IMR-90 (cell line): ENCODE measurements around the gene CHORDC1. TPM values are rescaled to one million over a fixed set of nuclear protein-coding genes. Genes with fewer than 3 reads are reported as not detected.

Source experiments
- ATAC-seq: fragments of 200-7000 bp; cut with Tn5 transposase; 2 replicates; pipeline ENCODE4 v1.9.1; 2020; ENCODE audit warnings: low read depth, mild to moderate bottlenecking, moderate library complexity
- BruUV-seq: library from RNA; stranded (reverse); fragments of 400-500 nt; replicated peaks from 2 replicates; lab custom pipeline; 2021; lab: Mats Ljungman, UMichigan
- CTCF ChIA-PET: fragments of 300-600 bp; formaldehyde crosslinking; extraction: SDS; loops from one replicate; lab custom pipeline; 2021; ENCODE audit warnings: antibody characterized with exemption; lab: Yijun Ruan, JAX
- POLR2A ChIA-PET: fragments of 300-600 bp; sonication (Branson Sonifier 250); formaldehyde crosslinking; loops from one replicate; lab custom pipeline; 2022; ENCODE audit warnings: antibody characterized with exemption; ENCODE audit not compliant: unreplicated experiment; lab: Charles Lee
- DNase-seq: peaks from one replicate; pipeline ENCODE4 v3.0.0; 2013
- H2AFZ ChIP-seq: replicated peaks from 2 replicates; pipeline ENCODE3; 2013; ENCODE audit warnings: low read length, mild to moderate bottlenecking; ENCODE audit not compliant: poor library complexity
- H2AK5ac ChIP-seq: 2 replicates; pipeline ENCODE4 v1.6.1; 2013; ENCODE audit warnings: low read depth, low read length, inconsistent platforms
- H2AK9ac ChIP-seq: replicated peaks from 2 replicates; pipeline ENCODE3; 2013; ENCODE audit warnings: mild to moderate bottlenecking, low read depth, low read length, moderate library complexity; ENCODE audit not compliant: poor library complexity
- H2BK120ac ChIP-seq: 2 replicates; pipeline ENCODE4 v1.6.1; 2013; ENCODE audit warnings: low read depth, low read length, inconsistent platforms
- H2BK15ac ChIP-seq: 3 replicates; pipeline ENCODE4 v1.6.1; 2013; ENCODE audit warnings: low read depth, low read length, inconsistent platforms
- H2BK20ac ChIP-seq: 2 replicates; pipeline ENCODE4 v1.6.1; 2013; ENCODE audit warnings: low read depth, mild to moderate bottlenecking, inconsistent platforms, low read length, moderate library complexity
- H2BK5ac ChIP-seq: 2 replicates; pipeline ENCODE4 v1.6.1; 2013; ENCODE audit warnings: mild to moderate bottlenecking, low read depth, low read length, inconsistent platforms; ENCODE audit not compliant: poor library complexity, severe bottlenecking
- H3K14ac ChIP-seq: replicated peaks from 2 replicates; pipeline ENCODE4 v1.6.1; 2013; ENCODE audit warnings: low read depth, low read length, inconsistent platforms
- H3K18ac ChIP-seq: 2 replicates; pipeline ENCODE4 v1.6.1; 2013; ENCODE audit warnings: low read depth, low read length, control low read depth
- H3K23ac ChIP-seq: 2 replicates; pipeline ENCODE4 v1.6.1; 2013; ENCODE audit warnings: low read depth, low read length, inconsistent platforms
- H3K27ac ChIP-seq: 2 replicates; pipeline ENCODE4 v1.5.1; 2013; ENCODE audit warnings: mild to moderate bottlenecking, control low read depth, low read length; ENCODE audit not compliant: insufficient read depth
- H3K27me3 ChIP-seq: 2 replicates; pipeline ENCODE4 v1.6.1; 2013; ENCODE audit warnings: low read length; ENCODE audit not compliant: control insufficient read depth, insufficient read depth
- H3K36me3 ChIP-seq: 2 replicates; pipeline ENCODE4 v1.6.1; 2013; ENCODE audit warnings: low read length, mixed read lengths; ENCODE audit not compliant: control insufficient read depth, insufficient read depth
- H3K4ac ChIP-seq: 2 replicates; pipeline ENCODE4 v1.6.1; 2013; ENCODE audit warnings: low read depth, low read length, inconsistent platforms
- H3K4me1 ChIP-seq: 2 replicates; pipeline ENCODE4 v1.6.1; 2013; ENCODE audit warnings: low read length, mixed read lengths; ENCODE audit not compliant: control insufficient read depth, insufficient read depth
- H3K4me2 ChIP-seq: 2 replicates; pipeline ENCODE4 v1.6.1; 2013; ENCODE audit warnings: low read depth, mild to moderate bottlenecking, control low read depth, low read length, moderate library complexity
- H3K4me3 ChIP-seq: 2 replicates; pipeline ENCODE4 v1.5.1; 2013; ENCODE audit warnings: low read depth, mild to moderate bottlenecking, control low read depth, low read length, moderate library complexity; ENCODE audit not compliant: insufficient read depth
- H3K56ac ChIP-seq: 2 replicates; pipeline ENCODE4 v1.6.1; 2013; ENCODE audit warnings: low read length, inconsistent platforms; ENCODE audit not compliant: insufficient read depth; ENCODE audit errors: extremely low read depth
- H3K79me1 ChIP-seq, 2 experiments: 2 replicates each; pipeline ENCODE4 v1.6.1; 2013; ENCODE audit warnings: low read length in 2 of 2, inconsistent platforms in 1 of 2, low read depth in 1 of 2
- H3K9ac ChIP-seq: 2 replicates; pipeline ENCODE4 v1.6.1; 2013; ENCODE audit warnings: low read depth, low read length, control low read depth
- H3K9me1 ChIP-seq: 2 replicates; pipeline ENCODE4 v1.6.1; 2013; ENCODE audit warnings: low read length, inconsistent platforms; ENCODE audit not compliant: insufficient read depth
- H3K9me3 ChIP-seq: 2 replicates; pipeline ENCODE4 v1.6.1; 2013; ENCODE audit warnings: low read length; ENCODE audit not compliant: control insufficient read depth, insufficient read depth
- H4K20me1 ChIP-seq: 2 replicates; pipeline ENCODE4 v1.6.1; 2013; ENCODE audit warnings: low read length, inconsistent platforms; ENCODE audit not compliant: insufficient read depth
- H4K5ac ChIP-seq: 2 replicates; pipeline ENCODE4 v1.6.1; 2013; ENCODE audit warnings: mild to moderate bottlenecking, low read depth, low read length, control low read depth
- H4K8ac ChIP-seq, 2 experiments: 2 replicates each; pipeline ENCODE4 v1.6.1; 2013; ENCODE audit warnings: low read depth in 2 of 2, low read length in 2 of 2, control low read depth in 1 of 2, inconsistent platforms in 1 of 2
- H4K91ac ChIP-seq: 2 replicates; pipeline ENCODE4 v1.6.1; 2013; ENCODE audit warnings: low read depth, low read length, inconsistent platforms; ENCODE audit not compliant: insufficient read depth
- RFX5 ChIP-seq: IDR thresholded peaks from 2 replicates; pipeline ENCODE4 v1.8.0; 2012; ENCODE audit warnings: low read depth, mild to moderate bottlenecking, low read length, moderate library complexity
- WGBS, 2 experiments: methylation state at CpG; one replicate each; pipeline versions ENCODE4 v1.1.5 to v1.1.7; 2013; ENCODE audit warnings: missing lambda C conversion rate in 2 of 2; ENCODE audit not compliant: insufficient read length in 1 of 2; ENCODE audit errors: extremely low coverage in 2 of 2; 5-methylcytosine and 5-hydroxymethylcytosine counted together
- dilution Hi-C: fragments of 300-500 bp; cut with HindIII; formaldehyde crosslinking; loops from one replicate; pipeline ENCODE4 v1.14.3; 2018; ENCODE audit warnings: low sequenced_read_pairs; ENCODE audit not compliant: unreplicated experiment
- in situ Hi-C: fragments of 300-500 bp; cut with MboI; formaldehyde crosslinking; loops from 3 replicates; pipeline ENCODE4 v1.14.3; 2019; ENCODE audit warnings: low sequenced_read_pairs, inconsistent platforms, mixed read lengths
- intact Hi-C: fragments of 100-400 bp; cut with micrococcal nuclease; formaldehyde crosslinking; loops from 2 replicates; pipeline ENCODE4 v1.10.0; 2022
- polyA plus RNA-seq, 3 experiments: library from polyadenylated mRNA; depleted of rRNA; stranded (reverse); fragments of >200 nt; gene quantifications; 2 replicates each; pipeline ENCODE4 v1.2.3, GENCODE V29; 2012; ENCODE audit warnings: low replicate concordance in 1 of 3
- total RNA-seq: library from RNA; depleted of rRNA; stranded (reverse); fragments of >200 nt; gene quantifications from 2 replicates; pipeline ENCODE4 v1.2.3, GENCODE V29; 2012

CHORDC1 gene
- total and polyA plus RNA-seq, 2 of the 4 experiments (the other 2 are of a cell fraction): 26.9 to 51.4 TPM

- DNase-seq (no peak), ATAC-seq (no peak)
- H3K9ac ChIP-seq: no peak overlapping the region
- in situ Hi-C loops: no loop called here
- H2BK120ac ChIP-seq: no peak overlapping the region
- no peak overlapping the region for H2BK15ac ChIP-seq
- no peak overlapping the region for H2AK5ac ChIP-seq
- H3K79me1 ChIP-seq: no peaks in the 10 kb centered on the region
- no peak overlapping the region for H4K5ac ChIP-seq
- ChIA-PET CTCF (interaction anchor here (1.3 kb wide), 1 partner anchor 16 kb away, joined by 4 read pairs; no protein-coding TSS in a partner anchor), POLR2A (no interaction called here)
- no peaks in the 10 kb centered on the region for H3K9me3 ChIP-seq
- BruUV-seq: no TSS peak
- H3K9me1 ChIP-seq: no peaks in the 10 kb centered on the region
- H2AK9ac ChIP-seq: no peak overlapping the region
- no peaks in the 10 kb centered on the region for H3K27me3 ChIP-seq
- no peak overlapping the region for H2BK20ac ChIP-seq
- H3K23ac ChIP-seq: no peak overlapping the region
- no peaks in the 10 kb centered on the region for H3K4me1 ChIP-seq
- no peak overlapping the region for H3K4ac ChIP-seq
- H4K8ac ChIP-seq: no peak overlapping the region
- H4K91ac ChIP-seq: no peak overlapping the region
- H4K20me1 ChIP-seq: no peaks in the 10 kb centered on the region
- H3K4me3 ChIP-seq: no peak overlapping the region
- no peak overlapping the region for H3K18ac ChIP-seq
- H3K27ac ChIP-seq: no peak overlapping the region
- TF ChIP-seq RFX5: no peak
- no peak overlapping the region for H3K14ac ChIP-seq
- H2BK5ac ChIP-seq: no peak overlapping the region
- intact Hi-C loops: no loop called here
- no peak overlapping the region for H3K4me2 ChIP-seq
- no peak overlapping the region for H3K56ac ChIP-seq
- H3K36me3 ChIP-seq: no peaks in the 10 kb centered on the region
- dilution Hi-C loops: no loop called here
- no peak overlapping the region for H2AFZ ChIP-seq
- 100% methylated on average over 2 of the region's 2 CpGs; no CpG with 5 or more reads in 1 of the 2 experiments for whole genome bisulfite sequencing, 2 experiments
Measured at GRCh38 chr11:90189011-90189410, 33.8 kb downstream of the CHORDC1 start.
